Posterior cingulate gyrus (tissue), 11 donors: ENCODE results near the gene DHX58.

Experiments
- DNase-seq, 10 donors: peaks; one replicate each; pipeline versions ENCODE4 v3.0.0 to v3.0.0-alpha.2; 2020 to 2021; ENCODE audit warnings: mixed read lengths in 3 of 10
- intact Hi-C: fragments of 100-400 bp; cut with DNase I; formaldehyde crosslinking; loops from one replicate; pipeline ENCODE4 v1.15.1; 2023

The DHX58 gene

GRCh38 chr17:42131232-42131631 lies 18.7 kb upstream of the DHX58 start:
- no peak for DNase-seq
- intact Hi-C loops: no loop called here

DNA sequence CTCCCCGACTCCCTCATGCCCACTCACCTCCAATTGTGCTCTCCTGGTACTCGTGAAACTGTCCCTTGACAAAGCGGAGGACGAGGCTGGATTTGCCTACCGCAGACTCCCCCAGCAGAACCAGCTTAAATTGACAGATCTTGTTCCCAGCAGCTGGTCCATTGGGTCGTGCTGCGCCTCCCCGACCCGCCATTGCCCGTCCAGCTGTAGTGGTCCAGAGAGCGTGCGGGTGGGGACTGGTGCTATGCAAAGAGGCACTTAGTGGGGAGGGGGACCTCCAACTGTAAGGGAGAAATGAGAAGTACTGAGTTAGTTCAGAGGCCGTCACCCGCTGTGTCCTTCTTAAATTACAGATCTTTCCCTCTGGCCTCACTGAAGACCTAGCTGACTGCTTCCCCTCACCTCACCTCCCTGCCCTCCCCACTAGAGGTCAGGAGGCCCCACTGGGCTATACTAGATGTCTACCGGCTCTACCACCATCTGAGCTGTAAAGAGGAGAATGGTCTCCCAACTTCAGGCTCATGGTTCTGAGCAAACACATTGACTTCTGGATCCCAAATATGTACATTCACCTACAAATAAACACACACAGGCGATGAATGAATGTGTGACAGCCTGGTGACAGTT lies 17.9 kb upstream of the DHX58 start:
- intact Hi-C loops: no loop called here
- peak in 1 of 10 donors; percentile 17 for DNase-seq

DNA sequence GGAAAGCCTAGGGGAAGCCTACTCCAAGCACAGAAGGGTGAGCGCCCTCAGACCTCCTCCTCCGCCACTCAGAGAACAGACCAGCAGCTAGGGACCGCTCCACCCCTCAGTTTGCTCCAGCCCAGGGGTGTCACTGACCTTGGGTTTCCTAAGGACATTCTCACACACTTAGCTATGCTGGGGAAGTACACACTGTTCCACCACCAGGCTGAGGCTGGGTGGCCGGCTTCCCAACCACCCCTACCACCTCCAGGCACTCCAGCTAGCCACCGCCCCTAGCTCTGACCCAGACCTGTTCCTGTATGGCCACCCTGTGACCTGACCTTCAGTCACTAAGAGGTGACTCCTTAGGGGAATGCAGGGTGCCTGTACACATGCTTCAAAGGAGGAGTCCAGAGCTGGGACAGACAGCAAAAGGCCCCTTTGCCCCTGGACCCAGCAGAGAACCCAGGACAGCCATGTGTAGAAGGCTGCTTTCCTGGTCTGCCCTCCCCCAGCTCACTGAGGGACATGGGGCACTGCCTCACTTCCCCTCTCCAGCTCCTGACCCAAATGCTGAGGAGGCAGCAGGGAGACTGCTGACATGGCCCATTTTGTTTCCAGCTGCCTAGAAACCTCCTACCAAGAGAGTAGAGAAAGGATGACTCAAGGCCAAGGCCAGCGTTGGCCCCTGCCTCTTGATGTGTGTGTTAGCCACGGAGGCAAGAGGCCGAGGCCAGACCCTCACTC lies 16.8 kb upstream of the DHX58 start:
- DNase-seq: peak in 1 of 10 donors; percentile 16
- intact Hi-C loops: no loop called here

DNA sequence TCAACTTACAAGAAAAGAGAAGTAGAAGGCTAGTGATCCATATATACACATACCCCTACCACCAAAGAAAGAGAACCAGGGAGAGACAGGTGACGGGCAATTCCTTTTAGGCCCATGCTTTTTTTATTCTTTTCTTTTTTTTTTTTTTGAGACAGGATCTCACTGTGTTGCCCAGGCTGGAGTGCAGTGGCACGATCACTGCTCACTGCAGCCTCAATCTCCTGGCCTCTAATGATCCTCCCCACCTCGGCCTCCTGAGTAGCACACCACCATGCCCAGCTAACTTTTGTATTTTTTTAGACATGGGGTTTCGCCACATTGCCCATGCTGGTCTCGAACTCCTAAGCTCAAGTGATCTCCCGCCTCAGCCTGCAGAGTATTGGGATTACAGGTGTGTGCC lies 14.9 kb upstream of the DHX58 start:
- DNase-seq: no peak
- intact Hi-C loops: no loop called here

GRCh38 chr17:42126836-42127235 lies 14.3 kb upstream of the DHX58 start:
- intact Hi-C loops: no loop called here

GRCh38 chr17:42125565-42125964 lies 13.1 kb upstream of the DHX58 start:
- no peak for DNase-seq
- intact Hi-C loops: no loop called here

More at GRCh38 chr17:42126836-42127235, 14.3 kb upstream of the DHX58 start:
- no peak for DNase-seq

- intact Hi-C loops: no loop called here
- no peak for DNase-seq
Measured at GRCh38 chr17:42124256-42124655, 11.7 kb upstream of the DHX58 start.

- peak in 1 of 10 donors; percentile 78 for DNase-seq
- intact Hi-C loops: loop anchor here (1.0 kb wide), 1 partner anchor 35 kb away; no protein-coding TSS in a partner anchor
Measured at GRCh38 chr17:42122371-42123303, 10.1 kb upstream of the DHX58 start, which contains the start of gene HSPB9. HSPB9 (plus strand) TSS chr17:42122804; CDS start chr17:42122851, 47 bp downstream.

DNA sequence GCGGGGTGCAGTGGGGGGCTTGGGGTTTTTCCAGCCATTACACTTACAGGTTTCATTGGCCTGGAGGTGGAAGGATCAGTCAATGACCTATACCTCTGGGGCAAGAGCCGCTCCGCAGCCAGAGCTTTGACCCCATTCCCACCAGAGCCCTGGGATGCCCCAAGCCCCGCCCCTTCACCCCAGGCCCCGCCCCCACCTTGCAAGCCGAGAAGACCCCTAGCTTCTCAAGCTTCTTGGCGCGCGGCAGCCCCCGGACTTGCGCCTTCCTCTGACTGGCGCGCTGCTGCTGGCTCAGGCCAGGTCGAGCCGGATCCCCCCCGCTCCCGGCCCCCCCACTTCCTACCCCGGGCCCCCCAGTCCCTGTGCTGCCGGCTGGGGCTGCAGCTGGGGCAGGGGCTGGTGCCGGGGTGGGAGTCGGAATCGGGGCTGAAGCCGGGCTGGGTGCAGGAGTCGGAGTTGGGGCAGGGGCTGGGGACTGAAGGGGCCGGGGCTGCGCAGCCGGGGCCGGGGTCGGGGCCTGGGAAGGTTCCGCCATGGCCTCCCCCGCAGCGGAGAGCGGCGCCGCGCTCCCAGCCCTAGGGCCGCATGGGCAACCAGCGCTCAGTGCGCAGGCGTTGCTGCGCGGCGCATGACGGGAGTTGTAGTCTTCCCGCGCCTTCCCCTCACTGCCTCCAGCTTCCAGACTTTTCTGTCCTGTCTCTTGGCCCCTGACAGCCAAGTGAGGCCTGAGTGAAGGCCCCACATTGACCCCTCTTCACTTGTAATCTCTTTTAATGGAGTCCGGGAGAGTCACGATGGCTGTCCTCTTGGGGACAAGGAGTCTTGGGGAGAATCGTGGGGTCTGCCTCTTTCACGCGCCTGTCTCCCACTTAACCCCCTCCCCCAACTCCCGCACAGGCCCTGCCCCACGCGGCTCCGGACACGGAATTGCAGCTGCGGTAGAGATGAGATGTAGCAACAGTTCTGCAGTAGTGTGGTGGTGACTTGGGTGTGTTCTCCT lies 8.6 kb upstream of the DHX58 start, which contains the start of gene KAT2A:
Gene KAT2A, minus strand, starts transcription at position 598 of the 1,000 bp plus-strand sequence. Its CDS starts 63 bp downstream, at position 535.
- intact Hi-C loops: loop anchor here (2.0 kb wide), 1 partner anchor 34 kb away; the partner anchor contains the start of gene RAB5C

GRCh38 chr17:42120161-42120769 lies 7.8 kb upstream of the DHX58 start:
- intact Hi-C loops: loop anchor here (2.0 kb wide), 1 partner anchor 35 kb away; the partner anchor contains the start of gene RAB5C
- DNase-seq: no peak

More for the DNA sequence above, 8.6 kb upstream of the DHX58 start, which contains the start of gene KAT2A:
- peak; percentile 82 to 98 (median 88) for DNase-seq

DNA sequence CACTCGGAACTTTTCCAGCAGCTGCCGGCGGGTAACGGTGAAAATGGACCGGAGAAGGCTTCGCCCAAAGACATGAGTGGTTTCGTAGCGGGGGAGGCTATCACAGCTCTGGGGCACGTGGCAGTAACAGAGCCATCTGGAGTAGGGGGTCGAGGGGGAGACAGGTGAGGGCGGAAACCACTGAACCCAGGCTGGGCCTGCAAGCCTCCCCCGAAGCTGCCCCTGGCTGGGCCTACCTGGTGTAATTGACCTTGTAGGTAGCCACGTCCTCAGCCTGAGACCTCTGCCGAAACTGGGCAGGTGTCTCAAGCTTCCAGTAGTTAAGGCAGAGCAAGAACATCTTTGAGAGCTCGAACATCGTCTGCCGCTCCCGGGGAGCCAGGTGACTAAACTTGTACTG lies 6.8 kb upstream of the DHX58 start:
- no peak for DNase-seq
- intact Hi-C loops: loop anchor here (5.0 kb wide), 2 partner anchors 63 to 157 kb away; partner anchors contain the start of gene KCNH4

DNA sequence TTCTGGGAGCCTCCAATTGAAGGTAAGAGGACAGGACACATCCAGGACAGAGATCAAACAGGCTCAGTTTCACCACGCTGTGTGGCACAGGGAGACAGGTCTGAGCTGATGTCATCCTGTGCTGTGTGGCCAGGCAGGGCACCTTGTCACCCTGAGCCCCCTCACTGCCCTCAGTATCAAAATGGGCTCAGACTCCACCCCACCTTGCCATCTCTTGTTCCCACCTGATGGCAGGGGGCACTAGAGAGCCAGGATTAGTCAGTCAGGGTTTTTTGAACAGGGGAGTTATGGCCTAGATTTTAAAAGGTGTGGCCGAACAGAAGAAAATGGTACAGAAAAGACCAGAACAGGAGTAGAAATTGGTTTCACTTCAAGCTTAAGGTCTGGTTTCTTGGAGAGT lies 6.0 kb upstream of the DHX58 start:
- intact Hi-C loops: loop anchor here (5.0 kb wide), 2 partner anchors 64 to 156 kb away; partner anchors contain the start of gene KCNH4
- DNase-seq: no peak

DNA sequence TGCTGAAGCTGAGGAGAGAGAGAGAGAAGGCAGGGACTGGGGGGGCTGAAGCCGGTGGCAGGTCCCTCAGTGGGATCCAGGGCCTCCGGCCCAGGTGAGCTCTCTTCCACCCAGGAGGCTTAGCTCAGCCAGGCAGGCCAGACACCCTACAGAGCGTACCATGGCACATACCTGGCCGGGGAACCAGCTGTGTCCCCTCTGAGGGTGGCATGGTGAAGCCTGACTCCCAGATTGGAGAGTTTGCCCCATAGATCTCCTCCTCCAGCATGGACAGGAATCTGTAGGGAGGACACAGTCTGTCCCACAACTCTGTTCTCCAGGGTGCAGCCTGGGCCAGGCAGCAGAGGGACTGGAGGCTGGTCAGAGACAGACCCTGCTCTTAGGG lies 5.6 kb upstream of the DHX58 start:
- intact Hi-C loops: loop anchor here (5.0 kb wide), 2 partner anchors 64 to 156 kb away; partner anchors contain the start of gene KCNH4
- DNase-seq: no peak

GRCh38 chr17:42117397-42118125 lies 5.0 kb upstream of the DHX58 start:
- intact Hi-C loops: loop anchor here (5.0 kb wide), 2 partner anchors 65 to 155 kb away; partner anchors contain the start of gene KCNH4
- no peak for DNase-seq

GRCh38 chr17:42116705-42117396 lies 4.3 kb upstream of the DHX58 start:
- peak; percentile 65 to 96 (median 81) for DNase-seq
- intact Hi-C loops: loop anchor here (1.0 to 5.0 kb wide), 3 partner anchors 65 to 155 kb away; partner anchors contain the start of gene KCNH4

- DNase-seq: peak in 1 of 10 donors; percentile 54
- intact Hi-C loops: no loop called here
Measured at GRCh38 chr17:42114118-42114517, 1.6 kb upstream of the DHX58 start.
